Activated T-helper 1 cell treated with anti-CD3 and anti-CD28 coated beads, Interleukin-2, amount 50 U/mL, for 16 hours (primary cell): ENCODE results near the gene RITA1.

Source experiments
- DNase-seq, 2 donors: peaks; one replicate each; pipeline ENCODE4 v3.0.0-alpha.2; 2020; ENCODE audit warnings: low read depth in 1 of 2, low spot score in 1 of 2

RITA1 gene

GRCh38 chr12:113227686-113228391 lies 42.3 kb downstream of the RITA1 start:
- no peak for DNase-seq

- DNase-seq = no peak
Observed at GRCh38 chr12:113228394-113229028, 43.0 kb downstream of the RITA1 start.

- DNase-seq = no peak
Observed at GRCh38 chr12:113230315-113231234, 45.1 kb downstream of the RITA1 start.

GRCh38 chr12:113231235-113232088 lies 45.9 kb downstream of the RITA1 start:
- no peak for DNase-seq

DNA sequence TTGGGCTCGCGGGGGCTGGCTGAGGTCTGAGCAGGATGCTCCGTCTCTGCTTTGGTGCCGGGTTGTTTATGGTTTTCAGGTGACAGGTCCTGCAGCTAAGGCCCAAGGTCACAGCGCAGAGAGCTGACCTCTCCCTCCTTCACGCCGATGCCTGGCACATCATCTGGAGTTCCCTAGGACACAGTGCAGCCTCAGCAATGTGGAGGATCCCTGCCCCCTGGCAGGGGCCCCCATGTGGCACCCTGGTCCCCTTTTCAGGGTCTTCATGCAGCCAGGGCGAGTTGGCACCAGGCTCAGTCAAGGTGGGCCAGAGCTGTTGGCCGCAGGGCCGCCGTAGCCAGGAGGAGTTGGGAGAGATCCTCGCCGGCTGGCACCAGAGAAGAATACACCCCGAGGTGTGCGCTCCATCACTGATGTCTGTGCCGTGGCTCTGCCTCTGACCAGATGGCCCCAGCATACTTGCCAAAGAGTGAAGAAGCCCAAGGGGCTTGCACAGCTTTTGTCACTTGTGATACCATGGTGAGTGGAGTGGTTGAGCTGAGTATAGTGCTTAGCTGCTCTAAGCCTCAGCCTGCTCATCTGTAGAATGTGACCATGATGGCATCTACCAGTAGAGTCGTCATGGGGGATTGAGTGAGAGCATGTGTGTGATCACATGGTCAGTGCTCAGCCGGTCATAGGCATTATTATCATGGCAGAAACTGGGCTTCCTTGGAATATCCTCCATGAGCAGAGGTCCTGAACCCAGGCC lies 46.7 kb downstream of the RITA1 start:
- no peak for DNase-seq

DNA sequence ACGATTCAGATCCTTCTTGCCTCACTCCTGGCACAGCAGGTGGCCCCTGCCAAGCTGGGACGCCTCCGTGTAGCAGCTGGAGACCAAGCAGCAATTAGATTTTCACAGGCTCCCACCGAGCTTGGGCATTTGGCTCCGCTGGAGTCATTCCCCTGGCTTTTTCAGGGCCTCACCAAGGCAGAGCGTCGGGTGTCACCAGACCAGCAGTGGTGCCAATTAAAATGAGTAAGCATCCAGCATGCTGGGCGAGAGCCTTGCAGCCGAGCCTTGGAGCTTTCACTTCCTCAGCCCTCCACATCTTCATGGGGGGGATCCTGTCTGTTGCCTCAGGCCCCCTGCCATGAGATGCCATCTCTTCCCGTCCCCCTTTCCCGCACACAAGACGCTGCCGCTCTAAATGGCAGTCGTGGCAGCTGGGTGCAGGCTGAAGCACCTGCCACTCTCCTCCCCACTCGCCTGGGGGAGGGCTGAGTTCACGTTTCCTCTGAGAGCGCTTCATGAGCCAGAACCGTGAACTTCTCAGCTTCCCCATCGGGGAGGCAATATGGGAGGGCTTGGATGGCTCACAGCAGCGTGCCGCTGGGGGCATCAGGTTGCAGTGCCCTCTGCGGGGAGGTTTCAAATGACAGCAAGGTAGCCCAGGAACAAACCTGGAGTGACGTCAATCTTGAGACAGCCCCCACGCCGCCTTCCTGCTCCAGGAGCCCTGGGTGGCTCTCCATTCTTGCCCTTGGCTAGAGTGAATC lies 47.5 kb downstream of the RITA1 start:
- DNase-seq = peak; percentile 23 to 31

GRCh38 chr12:113233967-113234366 lies 48.4 kb downstream of the RITA1 start:
- DNase-seq = no peak

- DNase-seq = no peak
Observed at GRCh38 chr12:113234483-113234882, 49.0 kb downstream of the RITA1 start.

DNA sequence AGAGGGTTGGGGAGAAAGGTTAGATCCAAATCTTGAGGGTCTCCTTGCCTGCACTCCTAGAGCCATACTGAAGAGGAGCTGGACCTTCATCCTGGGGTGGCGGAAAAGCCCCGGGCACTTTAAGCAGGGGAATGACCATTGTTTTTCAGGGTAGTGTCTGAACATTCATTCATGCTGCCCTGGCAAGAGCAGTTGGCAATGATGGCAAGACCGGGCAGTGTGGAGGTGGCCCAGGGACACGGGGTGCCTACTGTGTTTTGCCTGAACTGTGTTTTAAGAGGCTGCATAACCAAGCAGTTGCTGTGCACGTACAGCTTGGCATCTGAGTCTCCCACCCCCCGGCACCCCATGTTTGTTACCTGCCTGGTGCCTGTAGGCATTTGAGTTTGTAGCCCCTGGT lies 50.5 kb downstream of the RITA1 start:
- DNase-seq = no peak

DNA sequence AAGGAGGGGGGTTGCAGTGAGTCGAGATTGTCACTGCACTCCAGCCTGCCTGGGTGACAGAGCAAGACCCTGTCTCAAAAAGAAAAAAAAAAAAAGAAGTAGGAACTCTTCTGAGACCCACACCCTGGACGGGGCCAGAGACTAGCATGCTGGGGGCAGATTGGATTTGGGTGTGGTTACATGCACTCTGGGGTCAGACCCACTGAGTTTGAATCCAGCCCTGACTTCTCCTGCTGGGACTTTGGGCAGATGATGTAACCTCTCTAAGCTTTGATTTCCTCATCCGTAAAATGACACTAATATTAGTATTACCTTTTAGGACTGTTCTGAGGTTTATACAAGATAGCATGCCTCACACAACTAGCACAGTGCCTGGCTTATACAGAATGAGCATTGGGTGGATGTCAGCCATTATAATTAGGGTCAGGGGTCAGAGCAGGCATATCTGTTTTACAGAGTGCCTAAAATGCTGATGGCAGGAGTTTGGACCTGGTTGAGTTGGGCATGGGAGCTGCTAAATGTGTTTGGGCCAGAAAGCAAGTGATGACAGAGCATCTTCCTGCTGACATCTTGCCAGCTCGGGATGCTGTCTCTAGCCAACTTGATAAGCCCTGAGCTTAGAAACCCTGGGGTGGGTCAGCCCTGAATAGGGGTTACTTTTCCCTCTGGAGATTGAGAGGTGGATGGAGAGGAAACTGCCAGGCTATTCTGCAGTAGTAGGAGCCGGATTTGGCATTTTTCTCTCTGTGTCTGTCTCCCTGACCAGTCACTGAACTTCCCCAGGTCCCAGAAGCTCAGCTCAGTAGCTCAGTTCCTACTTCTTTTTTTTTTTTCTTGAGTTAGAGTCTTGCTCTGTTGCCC lies 51.2 kb downstream of the RITA1 start:
- no peak for DNase-seq

- no peak for DNase-seq
Observed at GRCh38 chr12:113237748-113238147, 52.2 kb downstream of the RITA1 start.

- no peak for DNase-seq
Observed at GRCh38 chr12:113238309-113238708, 52.8 kb downstream of the RITA1 start.

- no peak for DNase-seq
Observed at GRCh38 chr12:113239288-113239771, 53.8 kb downstream of the RITA1 start.

GRCh38 chr12:113239811-113240331 lies 54.4 kb downstream of the RITA1 start:
- DNase-seq = no peak

DNA sequence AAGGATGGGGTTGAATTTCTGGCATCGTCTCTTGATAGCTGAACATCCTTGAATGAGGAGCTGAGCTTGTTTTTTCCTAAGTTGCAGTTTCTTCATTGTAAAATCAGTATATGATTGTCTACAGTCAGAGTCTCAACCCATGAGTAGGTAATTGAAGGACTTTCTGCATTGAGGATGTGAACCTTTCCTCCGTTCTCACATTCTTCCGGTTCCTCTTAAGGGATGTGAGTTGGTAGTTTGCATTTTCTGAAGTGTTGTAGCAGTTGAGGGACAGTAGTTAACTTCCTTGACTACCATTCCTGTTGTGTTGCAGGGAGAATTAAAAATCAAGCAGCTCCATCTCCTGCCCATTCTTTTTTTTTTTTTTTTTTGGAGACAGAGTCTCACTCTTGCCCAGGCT lies 54.9 kb downstream of the RITA1 start:
- DNase-seq = no peak

GRCh38 chr12:113241191-113242025 lies 55.9 kb downstream of the RITA1 start:
- DNase-seq = no peak
